ENCODE results near the gene MED13L. TPM values are rescaled to one million over a fixed set of nuclear protein-coding genes. Genes with fewer than 3 reads are reported as not detected.
A peak's percentile ranks its signal among the peaks of the same experiment; 100 is the strongest.

Gene MED13L
- total and polyA plus RNA-seq, 3 donors from 2014 or later: 56.4 to 173 (median 133) TPM

DNA sequence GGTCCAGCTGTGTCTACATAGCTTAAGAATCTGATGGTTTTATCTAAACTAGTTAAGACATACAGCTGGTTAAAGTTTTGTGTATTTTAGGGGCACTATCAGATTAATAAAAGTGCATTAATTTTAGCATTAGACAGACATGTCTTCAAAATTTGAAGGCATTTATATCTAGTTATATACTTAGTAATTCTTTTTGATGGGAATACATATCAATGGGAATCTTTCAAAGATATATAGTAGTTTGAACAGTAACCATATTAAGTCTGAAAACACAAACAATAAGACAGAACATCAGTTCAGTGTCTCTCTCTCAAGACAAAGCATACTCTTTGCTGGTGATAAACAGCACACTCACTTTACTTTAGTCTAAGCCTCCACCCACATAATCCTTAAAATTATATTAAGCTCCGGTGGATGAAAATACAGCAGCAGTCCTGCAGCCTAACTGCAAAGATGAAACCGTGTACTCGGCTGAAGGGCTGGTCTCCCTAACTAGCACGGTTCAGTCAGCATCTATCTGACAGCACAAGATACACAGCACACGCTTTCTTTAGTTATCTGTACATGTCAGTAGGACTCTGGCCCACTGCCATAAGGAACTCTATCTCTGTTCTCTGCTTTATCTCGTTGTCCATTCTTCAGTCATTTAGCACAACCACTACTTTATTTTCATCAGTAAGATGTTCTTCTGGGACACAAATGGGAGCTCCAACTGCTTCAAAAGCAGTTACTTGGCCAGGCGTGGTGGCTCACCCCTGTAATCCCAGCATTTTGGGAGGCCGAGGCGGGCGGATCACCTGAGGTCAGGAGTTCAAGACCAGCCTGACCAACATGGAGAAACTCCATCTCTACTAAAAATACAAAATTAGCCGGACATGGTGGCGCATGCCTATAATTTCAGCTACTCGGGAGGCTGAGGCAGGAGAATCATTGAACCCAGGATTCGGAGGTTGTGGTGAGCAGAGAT is 80.5 kb downstream of the MED13L start:
- no peaks in the 10 kb centered on the region for H3K36me3 ChIP-seq (ENCODE audit: low read depth, missing control alignments)
- H3K27ac ChIP-seq: no peak overlapping the region
- 64 to 65% methylated on average over 14 of the region's 14 CpGs for WGBS, 2 donors
- no peaks in the 10 kb centered on the region for H3K27me3 ChIP-seq
- TF ChIP-seq CTCF (IDR thresholded peaks at IDR 0.05): no peak
- no peak for TF ChIP-seq POLR2A (IDR thresholded peaks at IDR 0.05)
- H3K9me3 ChIP-seq: no peaks in the 10 kb centered on the region
- H3K4me1 ChIP-seq: peaks cover 29% of the 10 kb centered on the region
- intact Hi-C loops (cut with DNase I; ENCODE audit: low total_unique reads): no loop called here
- H3K4me3 ChIP-seq: no peak overlapping the region
- peak; percentile 78 for DNase-seq

GRCh38 chr12:116196226-116196625 is 81.3 kb downstream of the MED13L start:
- WGBS, 2 donors: 34 to 61% methylated on average over 3 of the region's 3 CpGs
- no peak for DNase-seq
- intact Hi-C loops (cut with DNase I; ENCODE audit: low total_unique reads): no loop called here
- Histone ChIP-seq H3K4me1 (peaks cover 22% of the 10 kb centered on the region), H3K27me3 (no peaks in the 10 kb centered on the region), H3K27ac (no peak overlapping the region), H3K9me3 (no peaks in the 10 kb centered on the region), H3K4me3 (no peak overlapping the region), H3K36me3 (ENCODE audit: low read depth, missing control alignments) (no peaks in the 10 kb centered on the region)
- no peak for TF ChIP-seq POLR2A (IDR thresholded peaks at IDR 0.05)
- no peak for TF ChIP-seq CTCF (IDR thresholded peaks at IDR 0.05)

- Histone ChIP-seq H3K4me1 (peaks cover 22% of the 10 kb centered on the region), H3K27ac (no peak overlapping the region), H3K27me3 (no peaks in the 10 kb centered on the region), H3K4me3 (no peak overlapping the region), H3K36me3 (ENCODE audit: low read depth, missing control alignments) (no peaks in the 10 kb centered on the region), H3K9me3 (no peaks in the 10 kb centered on the region)
- no peak for TF ChIP-seq POLR2A (IDR thresholded peaks at IDR 0.05)
- TF ChIP-seq CTCF (IDR thresholded peaks at IDR 0.05): no peak
- no peak for DNase-seq
- WGBS, 2 donors: 76 to 85% methylated on average over 3 of the region's 3 CpGs
- intact Hi-C loops (cut with DNase I; ENCODE audit: low total_unique reads): no loop called here
Measured at GRCh38 chr12:116194935-116195431, 82.5 kb downstream of the MED13L start.

DNA sequence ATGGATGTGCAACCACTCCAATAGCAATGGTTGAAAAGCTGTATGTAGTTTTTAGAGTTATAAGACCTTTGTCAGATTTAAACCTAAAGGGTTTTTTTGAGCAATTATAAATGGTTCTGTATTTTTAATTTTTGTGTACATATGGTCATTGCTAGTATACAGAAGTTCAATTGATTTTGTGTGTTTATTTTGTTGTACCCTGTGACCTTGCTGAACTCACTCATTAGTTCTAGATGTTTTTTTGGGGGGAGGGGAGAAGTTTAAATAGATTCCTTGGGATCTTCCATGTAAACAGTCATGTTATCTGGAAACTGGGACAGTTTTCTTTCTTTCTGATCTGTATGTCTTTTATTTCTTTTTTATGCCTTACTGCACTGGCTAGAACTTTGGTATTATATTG is 87.8 kb downstream of the MED13L start:
- TF ChIP-seq POLR2A (IDR thresholded peaks at IDR 0.05) (no peak), CTCF (IDR thresholded peaks at IDR 0.05) (no peak)
- H3K27ac ChIP-seq: no peak overlapping the region
- H3K4me3 ChIP-seq: no peak overlapping the region
- DNase-seq: no peak
- no peaks in the 10 kb centered on the region for H3K36me3 ChIP-seq (ENCODE audit: low read depth, missing control alignments)
- no peaks in the 10 kb centered on the region for H3K9me3 ChIP-seq
- no peaks in the 10 kb centered on the region for H3K27me3 ChIP-seq
- intact Hi-C loops (cut with DNase I; ENCODE audit: low total_unique reads): no loop called here
- peaks cover 9% of the 10 kb centered on the region for H3K4me1 ChIP-seq

Data from testis (tissue), 3 donors.